Endothelial cell (in vitro differentiated cells): Measurements from ENCODE around the gene PRR5. TPM values are rescaled to one million over a fixed set of nuclear protein-coding genes. Genes with fewer than 3 reads are reported as not detected.
A peak's percentile ranks its signal among the peaks of the same experiment; 100 is the strongest.

Source experiments
- DNase-seq: peaks from one replicate; pipeline ENCODE4 v3.0.0; 2021; ENCODE audit warnings: low spot score
- H3K27ac Mint-ChIP-seq: one replicate; pipeline ENCODE4 v1.8.0; 2021; ENCODE audit warnings: mixed read lengths, inconsistent platforms; ENCODE audit not compliant: unreplicated experiment
- H3K27me3 Mint-ChIP-seq: one replicate; pipeline ENCODE4 v1.8.0; 2021; ENCODE audit warnings: mild to moderate bottlenecking, moderate library complexity, mixed read lengths, inconsistent platforms; ENCODE audit not compliant: unreplicated experiment
- H3K36me3 Mint-ChIP-seq: one replicate; pipeline ENCODE4 v1.8.0; 2021; ENCODE audit warnings: mild to moderate bottlenecking, low read depth, mixed read lengths, inconsistent platforms; ENCODE audit not compliant: unreplicated experiment
- H3K4me1 Mint-ChIP-seq: one replicate; pipeline ENCODE4 v1.8.0; 2021; ENCODE audit warnings: mild to moderate bottlenecking, mixed read lengths, inconsistent platforms; ENCODE audit not compliant: unreplicated experiment
- H3K4me3 Mint-ChIP-seq: one replicate; pipeline ENCODE4 v1.8.0; 2021; ENCODE audit warnings: mild to moderate bottlenecking, mixed read lengths, inconsistent platforms; ENCODE audit not compliant: unreplicated experiment
- H3K9me3 Mint-ChIP-seq: one replicate; pipeline ENCODE4 v1.8.0; 2021; ENCODE audit warnings: mixed read lengths, inconsistent platforms; ENCODE audit not compliant: unreplicated experiment
- total RNA-seq: library from RNA; stranded (reverse); fragmentation: NEBNext Ultra II Directional; extraction: Animal tissue kit (Norgen Biotek cat#: 25700); gene quantifications from one replicate; pipeline ENCODE4 v1.2.1, GENCODE V29; 2021; ENCODE audit not compliant: unreplicated experiment
- TF ChIP-seq, protein P1 (sequence below): fragments of 200-600 bp; sonication (generic); IDR thresholded peaks from one replicate; pipeline ENCODE4 v1.5.0; 2021; ENCODE audit warnings: antibody characterized with exemption; ENCODE audit not compliant: unreplicated experiment

PRR5 gene
- total RNA-seq, 1 donor from 2014 or later: 40.5 TPM

DNA sequence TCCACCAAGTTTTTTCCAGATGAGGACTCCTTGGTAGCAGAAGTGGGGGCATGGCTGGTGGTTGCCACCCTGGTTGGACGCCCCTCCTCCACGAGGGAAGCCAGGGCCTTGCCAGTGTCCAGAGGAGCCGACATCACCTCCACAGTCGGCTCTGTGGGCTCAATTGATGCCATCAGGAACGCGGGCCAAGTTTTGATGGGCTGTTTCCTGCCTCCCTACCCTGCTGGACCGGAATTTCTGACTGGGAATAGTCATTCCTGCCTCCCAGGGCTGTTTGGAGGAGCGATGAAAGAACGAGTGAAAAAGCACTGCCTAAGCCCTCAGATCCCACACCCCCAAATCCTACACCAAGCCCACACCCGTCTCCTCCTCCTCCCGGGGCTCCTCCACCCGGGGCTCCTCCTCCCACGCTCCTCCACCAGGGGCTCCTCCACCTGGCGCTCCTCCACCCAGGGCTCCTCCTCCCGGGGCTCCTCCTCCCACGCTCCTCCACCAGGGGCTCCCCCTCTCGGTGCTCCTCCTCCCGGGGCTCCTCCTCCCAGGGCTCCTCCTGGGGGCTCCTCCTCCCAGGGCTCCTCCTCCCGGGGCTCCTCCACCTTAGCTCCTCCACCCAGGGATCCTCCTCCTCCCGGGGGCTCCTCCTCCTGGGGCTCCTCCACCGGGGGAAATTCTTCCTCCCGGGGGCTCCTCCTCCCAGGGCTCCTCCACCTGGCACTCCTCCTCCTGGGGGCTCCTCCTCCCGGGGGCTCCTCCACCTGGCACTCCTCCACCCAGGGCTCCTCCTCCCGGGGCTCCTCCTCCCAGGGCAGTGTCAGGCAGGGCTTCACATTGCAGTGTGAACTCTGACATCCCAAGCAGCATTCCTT, 10.0 kb upstream of the PRR5 start:
- no peak overlapping the region for H3K27ac Mint-ChIP-seq
- no peak overlapping the region for H3K4me3 Mint-ChIP-seq
- H3K9me3 Mint-ChIP-seq: no peaks in the 10 kb centered on the region
- no peaks in the 10 kb centered on the region for H3K4me1 Mint-ChIP-seq
- peaks cover 3% of the 10 kb centered on the region for H3K27me3 Mint-ChIP-seq
- H3K36me3 Mint-ChIP-seq: peaks cover 3% of the 10 kb centered on the region
- DNase-seq: no peak
- TF ChIP-seq, protein P1, sequence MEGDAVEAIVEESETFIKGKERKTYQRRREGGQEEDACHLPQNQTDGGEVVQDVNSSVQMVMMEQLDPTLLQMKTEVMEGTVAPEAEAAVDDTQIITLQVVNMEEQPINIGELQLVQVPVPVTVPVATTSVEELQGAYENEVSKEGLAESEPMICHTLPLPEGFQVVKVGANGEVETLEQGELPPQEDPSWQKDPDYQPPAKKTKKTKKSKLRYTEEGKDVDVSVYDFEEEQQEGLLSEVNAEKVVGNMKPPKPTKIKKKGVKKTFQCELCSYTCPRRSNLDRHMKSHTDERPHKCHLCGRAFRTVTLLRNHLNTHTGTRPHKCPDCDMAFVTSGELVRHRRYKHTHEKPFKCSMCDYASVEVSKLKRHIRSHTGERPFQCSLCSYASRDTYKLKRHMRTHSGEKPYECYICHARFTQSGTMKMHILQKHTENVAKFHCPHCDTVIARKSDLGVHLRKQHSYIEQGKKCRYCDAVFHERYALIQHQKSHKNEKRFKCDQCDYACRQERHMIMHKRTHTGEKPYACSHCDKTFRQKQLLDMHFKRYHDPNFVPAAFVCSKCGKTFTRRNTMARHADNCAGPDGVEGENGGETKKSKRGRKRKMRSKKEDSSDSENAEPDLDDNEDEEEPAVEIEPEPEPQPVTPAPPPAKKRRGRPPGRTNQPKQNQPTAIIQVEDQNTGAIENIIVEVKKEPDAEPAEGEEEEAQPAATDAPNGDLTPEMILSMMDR: no peak

- H3K27me3 Mint-ChIP-seq: peaks cover 3% of the 10 kb centered on the region
- no peaks in the 10 kb centered on the region for H3K4me1 Mint-ChIP-seq
- H3K9me3 Mint-ChIP-seq: no peaks in the 10 kb centered on the region
- H3K27ac Mint-ChIP-seq: no peak overlapping the region
- no peak for DNase-seq
- no peak overlapping the region for H3K4me3 Mint-ChIP-seq
- peaks cover 3% of the 10 kb centered on the region for H3K36me3 Mint-ChIP-seq
- TF ChIP-seq, protein P1: no peak
Measured at GRCh38 chr22:44692662-44693007, 9.4 kb upstream of the PRR5 start.

DNA sequence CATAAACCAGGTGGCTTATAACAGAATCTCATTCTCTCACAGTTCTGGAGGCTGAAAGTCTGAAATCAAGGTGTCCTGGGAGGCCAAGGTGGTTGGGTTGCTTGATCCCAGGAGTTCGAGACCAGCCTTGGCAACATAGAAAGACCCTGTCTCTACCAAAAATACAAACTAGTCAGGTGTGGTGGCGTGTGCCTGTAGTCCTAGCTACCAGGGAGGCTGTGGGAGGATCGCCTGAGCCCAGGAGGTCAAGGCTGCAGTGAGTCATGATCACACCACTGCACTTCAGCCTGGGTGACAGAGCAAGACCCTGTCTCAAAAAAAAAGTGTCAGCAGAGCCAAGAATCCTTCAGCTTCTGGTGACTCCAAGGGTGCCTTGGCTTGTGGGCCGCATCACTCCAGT, 8.9 kb upstream of the PRR5 start:
- no peaks in the 10 kb centered on the region for H3K9me3 Mint-ChIP-seq
- peaks cover 3% of the 10 kb centered on the region for H3K36me3 Mint-ChIP-seq
- no peak overlapping the region for H3K4me3 Mint-ChIP-seq
- H3K27ac Mint-ChIP-seq: no peak overlapping the region
- TF ChIP-seq, protein P1: no peak
- peaks cover 3% of the 10 kb centered on the region for H3K4me1 Mint-ChIP-seq
- H3K27me3 Mint-ChIP-seq: peaks cover 3% of the 10 kb centered on the region
- DNase-seq: no peak

GRCh38 chr22:44693756-44694155, 8.2 kb upstream of the PRR5 start:
- Mint-ChIP-seq H3K4me1 (peaks cover 5% of the 10 kb centered on the region), H3K4me3 (no peak overlapping the region), H3K36me3 (no peaks in the 10 kb centered on the region), H3K27me3 (peaks cover 3% of the 10 kb centered on the region), H3K27ac (no peak overlapping the region), H3K9me3 (no peaks in the 10 kb centered on the region)
- TF ChIP-seq, protein P1: no peak
- DNase-seq: no peak

DNA sequence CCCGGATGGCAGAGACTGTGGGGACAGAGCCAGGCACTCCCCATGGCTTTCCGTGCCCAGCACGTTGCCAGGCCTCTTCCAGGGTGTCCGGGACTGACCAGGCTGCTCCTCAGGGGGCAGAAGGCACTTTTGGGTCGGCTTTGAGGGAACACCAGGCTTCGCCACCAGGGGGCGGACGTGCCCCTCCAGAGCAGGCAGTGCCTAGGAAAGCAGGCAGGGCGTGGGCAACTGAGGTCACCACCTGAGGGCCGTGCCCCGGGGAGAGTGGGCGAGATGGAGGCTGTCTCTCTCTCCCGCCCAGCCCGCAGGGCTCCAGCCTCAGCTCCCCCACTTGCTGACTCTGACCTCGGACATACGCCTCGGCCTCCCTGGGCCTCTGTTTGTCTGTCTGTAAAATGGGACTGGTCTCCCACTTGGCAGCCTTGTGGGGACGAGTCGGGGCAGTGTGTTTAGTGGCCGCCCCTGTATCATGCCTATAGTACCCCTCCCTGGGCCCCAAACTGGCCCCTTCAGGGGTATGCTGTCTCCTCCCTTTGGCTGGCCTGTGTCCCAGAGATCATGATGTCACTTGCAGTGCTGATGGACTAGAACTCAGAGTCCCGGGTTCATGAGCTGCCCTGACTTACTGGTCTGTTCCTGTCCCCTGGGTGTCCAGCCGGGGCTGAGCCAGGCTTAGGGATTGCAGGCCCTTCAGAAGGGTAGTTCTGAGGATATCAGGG, 4.4 kb upstream of the PRR5 start:
- TF ChIP-seq, protein P1: peak; percentile 95
- no peak overlapping the region for H3K4me3 Mint-ChIP-seq
- peaks cover 5% of the 10 kb centered on the region for H3K27me3 Mint-ChIP-seq
- H3K9me3 Mint-ChIP-seq: no peaks in the 10 kb centered on the region
- H3K27ac Mint-ChIP-seq: no peak overlapping the region
- peaks cover 9% of the 10 kb centered on the region for H3K4me1 Mint-ChIP-seq
- H3K36me3 Mint-ChIP-seq: no peaks in the 10 kb centered on the region
- DNase-seq: peak; percentile 94
